WI38 (cell line): ENCODE measurements around the gene MAP1LC3B.

Source experiments
- H3K4me3 ChIP-seq: 2 replicates; pipeline ENCODE4 v1.5.1; 2011; ENCODE audit warnings: low read depth, mild to moderate bottlenecking, control low read depth, low read length
- TF ChIP-seq, protein P1 (sequence below): IDR thresholded peaks from 2 replicates; pipeline ENCODE4 v1.5.1; 2012; ENCODE audit warnings: low read depth, mild to moderate bottlenecking, control low read depth, low read length

Gene MAP1LC3B

DNA sequence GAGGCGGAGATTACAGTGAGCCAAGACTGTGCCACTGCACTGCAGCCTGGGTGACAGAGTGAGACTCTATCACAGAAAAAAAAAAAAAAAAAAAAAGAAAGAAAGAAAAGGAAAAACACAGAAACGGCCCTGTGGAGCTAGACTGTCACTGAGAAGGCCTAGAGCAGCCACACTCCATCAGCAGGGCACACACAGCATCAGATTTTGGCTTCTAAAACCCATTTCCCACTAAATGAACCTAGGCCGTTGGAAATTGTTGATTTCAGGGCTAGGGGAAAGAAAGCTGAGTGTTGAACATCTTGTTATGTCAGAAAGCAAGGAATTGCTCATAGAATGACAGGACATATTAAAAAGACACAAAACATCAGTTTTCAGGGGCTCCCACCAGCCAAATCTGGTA is 51.8 kb downstream of the MAP1LC3B start:
- H3K4me3 ChIP-seq: no peak overlapping the region
- TF ChIP-seq, protein P1, sequence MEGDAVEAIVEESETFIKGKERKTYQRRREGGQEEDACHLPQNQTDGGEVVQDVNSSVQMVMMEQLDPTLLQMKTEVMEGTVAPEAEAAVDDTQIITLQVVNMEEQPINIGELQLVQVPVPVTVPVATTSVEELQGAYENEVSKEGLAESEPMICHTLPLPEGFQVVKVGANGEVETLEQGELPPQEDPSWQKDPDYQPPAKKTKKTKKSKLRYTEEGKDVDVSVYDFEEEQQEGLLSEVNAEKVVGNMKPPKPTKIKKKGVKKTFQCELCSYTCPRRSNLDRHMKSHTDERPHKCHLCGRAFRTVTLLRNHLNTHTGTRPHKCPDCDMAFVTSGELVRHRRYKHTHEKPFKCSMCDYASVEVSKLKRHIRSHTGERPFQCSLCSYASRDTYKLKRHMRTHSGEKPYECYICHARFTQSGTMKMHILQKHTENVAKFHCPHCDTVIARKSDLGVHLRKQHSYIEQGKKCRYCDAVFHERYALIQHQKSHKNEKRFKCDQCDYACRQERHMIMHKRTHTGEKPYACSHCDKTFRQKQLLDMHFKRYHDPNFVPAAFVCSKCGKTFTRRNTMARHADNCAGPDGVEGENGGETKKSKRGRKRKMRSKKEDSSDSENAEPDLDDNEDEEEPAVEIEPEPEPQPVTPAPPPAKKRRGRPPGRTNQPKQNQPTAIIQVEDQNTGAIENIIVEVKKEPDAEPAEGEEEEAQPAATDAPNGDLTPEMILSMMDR: no peak

DNA sequence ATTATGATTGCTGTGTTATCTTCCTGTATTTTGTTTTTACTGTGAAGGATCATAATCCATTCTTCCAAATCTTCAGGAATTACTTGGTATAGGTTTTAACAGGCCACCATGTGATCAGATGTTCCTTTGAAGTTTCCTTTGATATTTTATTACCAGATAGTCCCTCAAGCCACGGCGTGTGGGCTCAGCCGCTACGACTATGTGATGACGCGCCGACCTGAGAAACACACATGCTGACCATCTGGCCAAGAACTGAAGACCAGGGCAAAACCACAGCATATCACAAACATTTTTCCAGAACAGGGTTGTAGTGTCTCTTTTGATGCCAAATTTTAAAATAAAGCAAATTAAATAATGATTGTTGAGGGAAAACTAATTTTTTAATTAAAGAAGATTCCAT is 53.4 kb downstream of the MAP1LC3B start:
- TF ChIP-seq, protein P1: no peak

DNA sequence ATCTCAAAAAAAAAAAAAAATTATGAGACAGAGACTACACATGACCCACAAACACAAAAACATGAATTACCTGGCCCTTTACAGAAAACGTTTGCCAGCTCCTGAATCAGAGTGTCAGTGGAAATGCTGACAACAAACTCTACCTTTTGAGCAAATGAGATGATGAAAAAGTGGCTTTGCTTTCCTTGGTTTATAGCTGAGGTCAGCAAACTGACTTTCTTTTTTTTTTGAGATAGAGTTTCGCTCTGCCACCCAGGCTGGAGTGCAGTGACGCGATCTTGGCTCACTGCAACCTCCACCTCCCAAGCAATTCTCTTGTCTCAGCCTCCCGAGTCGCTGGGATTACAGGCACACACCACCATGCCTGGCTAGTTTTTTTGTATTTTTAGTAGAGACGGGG is 54.3 kb downstream of the MAP1LC3B start:
- H3K4me3 ChIP-seq: no peak overlapping the region
- TF ChIP-seq, protein P1: no peak

More for the DNA sequence above, 53.4 kb downstream of the MAP1LC3B start:
- H3K4me3 ChIP-seq: no peak overlapping the region

DNA sequence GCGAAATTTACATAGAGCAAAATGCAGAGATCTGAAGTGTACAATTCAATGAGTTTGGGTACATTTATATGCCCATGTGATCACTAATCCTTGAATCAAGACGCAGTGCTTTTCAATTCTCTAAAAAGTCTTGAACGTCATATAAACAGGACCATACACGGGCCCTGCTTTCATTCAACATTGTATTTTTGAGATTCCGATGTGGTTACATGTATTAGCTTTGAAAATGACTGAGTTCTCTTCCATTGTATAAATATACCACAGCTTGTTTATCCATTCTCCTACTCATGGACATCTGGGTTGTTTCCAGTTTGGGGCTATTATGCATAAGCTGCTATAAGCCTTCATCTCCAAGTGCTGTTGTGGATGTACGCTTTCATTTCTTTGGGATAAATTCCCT is 55.2 kb downstream of the MAP1LC3B start:
- H3K4me3 ChIP-seq: 0 out of 2 replicates have a peak overlapping the region, but pooled peaks have one; percentile 25
- TF ChIP-seq, protein P1: no peak

DNA sequence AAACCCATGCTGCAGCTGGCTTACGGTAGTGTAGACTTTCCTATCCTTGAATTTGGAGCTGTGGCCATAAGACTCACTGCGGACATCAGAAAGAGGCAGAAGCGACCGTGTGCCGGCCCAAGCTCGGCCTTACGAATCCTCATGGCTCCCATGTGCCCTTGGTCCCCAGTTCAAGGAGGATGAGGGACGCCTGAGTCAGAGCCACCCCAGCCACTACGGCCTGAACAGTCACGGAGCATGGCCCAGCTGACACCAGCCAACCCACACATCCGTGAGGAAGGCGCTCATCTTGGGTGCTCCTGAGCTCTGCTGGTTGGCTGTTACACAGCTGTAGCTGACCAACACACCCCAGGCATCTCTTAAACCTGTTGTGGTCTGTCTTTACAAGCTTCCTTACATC is 56.7 kb downstream of the MAP1LC3B start:
- TF ChIP-seq, protein P1: no peak
- H3K4me3 ChIP-seq: no peak overlapping the region

DNA sequence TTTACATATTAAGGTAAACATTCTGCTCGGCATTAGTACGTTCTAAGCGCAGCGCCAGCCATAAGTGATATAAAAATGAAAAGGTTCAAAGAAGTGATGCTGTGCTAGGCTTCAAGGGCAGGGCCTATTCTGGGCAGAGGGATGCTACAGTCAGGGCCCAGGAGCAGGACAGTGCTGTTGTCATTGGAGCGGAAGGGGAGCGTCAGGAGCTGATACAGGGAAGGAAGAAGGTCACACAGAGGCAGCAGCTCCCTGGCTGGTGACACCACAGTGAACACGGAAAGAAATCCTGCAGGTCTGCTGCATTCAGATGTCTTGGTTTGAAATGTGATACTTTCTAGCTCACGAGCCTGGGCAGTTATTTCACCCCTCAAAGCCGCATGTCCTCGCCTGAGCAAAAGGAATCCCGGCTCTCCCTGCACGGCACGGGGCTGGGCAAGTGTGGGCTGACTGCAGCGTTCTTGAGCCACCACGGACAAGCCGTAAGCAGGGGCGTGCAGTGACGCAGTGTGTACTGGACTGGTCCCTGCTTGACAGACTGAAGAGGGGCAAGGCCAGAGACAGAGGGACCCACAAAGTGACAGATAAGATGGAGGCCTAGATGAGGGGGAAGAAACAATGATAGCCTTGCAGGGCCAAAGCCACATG is 59.6 kb downstream of the MAP1LC3B start:
- TF ChIP-seq, protein P1: no peak

DNA sequence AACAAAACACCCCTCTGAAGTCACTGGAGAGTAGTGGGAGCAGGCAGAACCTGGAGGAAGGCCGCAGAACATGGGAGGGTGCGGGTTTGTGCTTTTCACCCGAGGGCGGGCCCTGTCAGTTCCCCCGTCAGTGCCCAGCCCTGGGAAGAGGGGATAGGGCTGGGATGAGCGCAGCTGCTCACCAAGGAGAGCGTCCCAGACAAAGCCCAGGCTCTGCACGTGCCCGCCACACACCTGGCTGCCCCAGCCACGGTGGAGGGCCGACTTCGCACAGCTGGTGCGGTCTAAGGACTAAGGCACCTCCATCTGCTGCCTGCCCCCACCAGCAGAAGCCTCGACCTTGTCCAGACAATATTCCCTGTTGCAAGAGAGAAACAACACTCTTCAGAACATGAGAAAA is 61.2 kb downstream of the MAP1LC3B start:
- no peak overlapping the region for H3K4me3 ChIP-seq
- TF ChIP-seq, protein P1: no peak

More for the DNA sequence above, 59.6 kb downstream of the MAP1LC3B start:
- no peak overlapping the region for H3K4me3 ChIP-seq
